Parathyroid adenoma (tissue), 2 donors: Measurements from ENCODE around the gene BUB1.

Experiments used
- H2AFZ ChIP-seq: fragments of 300-600 bp; sonication (generic); one replicate; pipeline ENCODE4 v1.7.0; 2017; ENCODE audit warnings: antibody characterized with exemption, mild to moderate bottlenecking
- H3K27ac ChIP-seq: fragments of 300-600 bp; sonication (generic); one replicate; pipeline ENCODE4 v1.7.0; 2017
- H3K27me3 ChIP-seq: fragments of 300-600 bp; sonication (generic); one replicate; pipeline ENCODE4 v1.7.0; 2017; ENCODE audit warnings: low read length; ENCODE audit not compliant: control insufficient read depth, insufficient read depth
- H3K36me3 ChIP-seq: fragments of 300-600 bp; sonication (generic); one replicate; pipeline ENCODE4 v1.7.0; 2017; ENCODE audit warnings: low read length; ENCODE audit not compliant: control insufficient read depth, insufficient read depth
- H3K4me1 ChIP-seq: fragments of 300-600 bp; sonication (generic); one replicate; pipeline ENCODE4 v1.7.0; 2017; ENCODE audit warnings: control low read depth
- H3K4me2 ChIP-seq: fragments of 300-600 bp; sonication (generic); one replicate; pipeline ENCODE4 v1.7.0; 2017; ENCODE audit warnings: low read length
- H3K4me3 ChIP-seq: fragments of 300-600 bp; sonication (generic); one replicate; pipeline ENCODE4 v1.7.0; 2017; ENCODE audit warnings: low read depth, low read length
- H3K79me2 ChIP-seq: fragments of 300-600 bp; sonication (generic); one replicate; pipeline ENCODE4 v1.7.0; 2017; ENCODE audit warnings: control low read depth
- H3K9ac ChIP-seq: fragments of 300-600 bp; sonication (generic); one replicate; pipeline ENCODE4 v1.7.0; 2017; ENCODE audit warnings: mild to moderate bottlenecking
- H3K9me3 ChIP-seq: fragments of 300-600 bp; sonication (generic); one replicate; pipeline ENCODE4 v1.7.0; 2017; ENCODE audit warnings: low read length; ENCODE audit not compliant: control insufficient read depth
- TF ChIP-seq, protein P1 (sequence below): fragments of 300-600 bp; sonication (generic); IDR thresholded peaks from one replicate; pipeline ENCODE4 v1.7.0; 2017; ENCODE audit warnings: antibody characterized with exemption, mild to moderate bottlenecking
- donor health status: primary hyperparathyroidism.

BUB1 gene

DNA sequence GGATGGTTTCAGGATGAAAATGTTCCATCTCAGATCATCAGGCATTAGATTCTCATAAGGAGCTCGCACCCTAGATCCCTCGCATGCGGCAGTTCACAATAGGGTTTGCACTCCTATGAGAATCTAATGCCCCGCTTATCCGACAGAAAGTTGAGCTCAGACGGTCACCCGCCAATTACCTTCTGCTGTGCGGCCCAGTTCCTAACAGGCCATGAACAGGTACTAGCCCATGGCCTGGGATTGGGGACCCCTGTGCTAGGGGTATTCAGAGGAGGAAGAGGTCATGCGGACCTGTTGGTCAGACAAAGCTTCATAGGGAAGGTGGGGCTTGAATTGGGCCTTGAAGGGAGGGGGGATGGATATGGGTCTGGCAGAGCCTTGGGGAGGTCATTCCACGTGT is 4.4 kb upstream of the BUB1 start:
- H3K36me3 ChIP-seq, result no peaks in the 10 kb centered on the region

DNA sequence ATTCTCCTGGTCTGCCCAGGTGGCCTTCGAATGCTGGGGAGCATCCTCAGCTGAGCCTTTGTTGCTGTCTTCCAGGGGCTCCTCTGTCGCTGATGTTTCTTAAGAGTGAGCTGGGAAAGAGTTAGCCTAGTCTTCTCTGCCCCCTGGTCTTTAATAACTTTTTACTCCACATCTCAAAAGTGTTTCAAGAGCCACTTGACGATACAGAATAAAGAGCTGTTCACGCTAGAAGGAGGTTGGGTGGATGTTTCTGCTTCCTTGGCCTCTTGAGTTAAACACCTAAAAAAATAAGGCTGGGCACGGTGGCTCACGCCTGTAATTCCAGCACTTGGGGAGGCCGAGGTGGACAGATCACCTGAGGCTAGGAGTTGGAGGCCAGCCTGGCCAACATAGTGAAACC is 2.8 kb upstream of the BUB1 start:
- Histone ChIP-seq H3K4me1 (peaks cover 6% of the 10 kb centered on the region), H3K4me2 (no peak overlapping the region), H3K36me3 (no peaks in the 10 kb centered on the region), H3K79me2 (no peaks in the 10 kb centered on the region), H3K27ac (no peak overlapping the region), H2AFZ (no peak overlapping the region), H3K4me3 (no peak overlapping the region), H3K9me3 (no peaks in the 10 kb centered on the region), H3K27me3 (no peaks in the 10 kb centered on the region), H3K9ac (no peak overlapping the region)
- TF ChIP-seq, protein P1, sequence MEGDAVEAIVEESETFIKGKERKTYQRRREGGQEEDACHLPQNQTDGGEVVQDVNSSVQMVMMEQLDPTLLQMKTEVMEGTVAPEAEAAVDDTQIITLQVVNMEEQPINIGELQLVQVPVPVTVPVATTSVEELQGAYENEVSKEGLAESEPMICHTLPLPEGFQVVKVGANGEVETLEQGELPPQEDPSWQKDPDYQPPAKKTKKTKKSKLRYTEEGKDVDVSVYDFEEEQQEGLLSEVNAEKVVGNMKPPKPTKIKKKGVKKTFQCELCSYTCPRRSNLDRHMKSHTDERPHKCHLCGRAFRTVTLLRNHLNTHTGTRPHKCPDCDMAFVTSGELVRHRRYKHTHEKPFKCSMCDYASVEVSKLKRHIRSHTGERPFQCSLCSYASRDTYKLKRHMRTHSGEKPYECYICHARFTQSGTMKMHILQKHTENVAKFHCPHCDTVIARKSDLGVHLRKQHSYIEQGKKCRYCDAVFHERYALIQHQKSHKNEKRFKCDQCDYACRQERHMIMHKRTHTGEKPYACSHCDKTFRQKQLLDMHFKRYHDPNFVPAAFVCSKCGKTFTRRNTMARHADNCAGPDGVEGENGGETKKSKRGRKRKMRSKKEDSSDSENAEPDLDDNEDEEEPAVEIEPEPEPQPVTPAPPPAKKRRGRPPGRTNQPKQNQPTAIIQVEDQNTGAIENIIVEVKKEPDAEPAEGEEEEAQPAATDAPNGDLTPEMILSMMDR, result no peak

More for the DNA sequence above, 4.4 kb upstream of the BUB1 start:
- TF ChIP-seq, protein P1, result no peak
- no peak overlapping the region for H3K4me2 ChIP-seq
- H3K4me1 ChIP-seq, result peaks cover 4% of the 10 kb centered on the region
- H3K79me2 ChIP-seq, result no peaks in the 10 kb centered on the region
- H3K27me3 ChIP-seq, result no peaks in the 10 kb centered on the region
- H2AFZ ChIP-seq, result no peak overlapping the region
- H3K27ac ChIP-seq, result no peak overlapping the region
- no peaks in the 10 kb centered on the region for H3K9me3 ChIP-seq
- no peak overlapping the region for H3K4me3 ChIP-seq
- H3K9ac ChIP-seq, result no peak overlapping the region

DNA sequence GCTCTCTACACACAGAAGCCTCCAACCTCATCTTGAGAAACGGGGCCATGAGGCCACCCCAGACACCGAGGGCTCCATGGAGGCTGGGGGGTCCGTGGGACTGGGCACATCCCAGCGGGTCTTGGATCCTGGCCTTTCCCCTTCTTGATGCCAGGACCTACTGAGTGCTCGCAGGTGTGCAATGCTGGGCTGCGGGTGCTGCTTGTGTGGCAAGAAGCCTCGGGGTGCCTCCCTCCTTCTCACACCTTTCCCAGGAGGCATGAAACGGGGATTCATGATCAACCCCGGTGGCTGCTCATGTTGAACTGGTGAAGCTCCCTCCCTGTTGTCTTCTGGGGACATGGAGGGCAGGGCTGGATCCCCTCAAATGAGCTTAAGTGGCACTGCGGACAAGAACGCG is 2.0 kb upstream of the BUB1 start:
- H3K36me3 ChIP-seq, result no peaks in the 10 kb centered on the region
- no peak overlapping the region for H2AFZ ChIP-seq
- peaks cover 6% of the 10 kb centered on the region for H3K4me1 ChIP-seq
- H3K9ac ChIP-seq, result no peak overlapping the region
- H3K4me2 ChIP-seq, result no peak overlapping the region
- H3K79me2 ChIP-seq, result no peaks in the 10 kb centered on the region
- H3K27me3 ChIP-seq, result no peaks in the 10 kb centered on the region
- no peak overlapping the region for H3K4me3 ChIP-seq
- H3K9me3 ChIP-seq, result no peaks in the 10 kb centered on the region
- TF ChIP-seq, protein P1, result no peak
- H3K27ac ChIP-seq, result no peak overlapping the region

DNA sequence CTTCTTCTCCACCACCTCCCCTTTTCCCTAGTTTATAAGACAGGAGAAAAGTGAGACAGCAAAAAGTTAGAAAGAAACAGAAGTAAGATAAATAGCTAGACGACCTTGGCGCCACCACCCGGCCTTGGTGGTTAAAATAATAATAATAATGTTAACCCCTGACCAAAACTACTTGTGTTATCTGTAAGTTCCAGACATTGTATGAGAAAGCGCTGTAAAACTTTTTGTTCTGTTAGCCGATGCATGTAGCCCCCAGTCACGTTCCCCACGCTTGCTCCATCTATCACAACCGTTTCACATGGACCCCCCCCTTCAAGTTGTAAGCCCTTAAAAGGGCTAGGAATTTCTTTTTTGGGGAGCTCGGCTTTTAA is 1.5 kb upstream of the BUB1 start:
- Histone ChIP-seq H3K36me3 (no peaks in the 10 kb centered on the region), H3K9me3 (no peaks in the 10 kb centered on the region), H3K9ac (no peak overlapping the region), H3K27ac (no peak overlapping the region), H3K4me1 (peaks cover 6% of the 10 kb centered on the region), H3K79me2 (no peaks in the 10 kb centered on the region), H3K27me3 (no peaks in the 10 kb centered on the region), H3K4me3 (no peak overlapping the region), H2AFZ (peak overlapping the region; percentile 89), H3K4me2 (peak overlapping the region; percentile 91)
- TF ChIP-seq, protein P1, result no peak

DNA sequence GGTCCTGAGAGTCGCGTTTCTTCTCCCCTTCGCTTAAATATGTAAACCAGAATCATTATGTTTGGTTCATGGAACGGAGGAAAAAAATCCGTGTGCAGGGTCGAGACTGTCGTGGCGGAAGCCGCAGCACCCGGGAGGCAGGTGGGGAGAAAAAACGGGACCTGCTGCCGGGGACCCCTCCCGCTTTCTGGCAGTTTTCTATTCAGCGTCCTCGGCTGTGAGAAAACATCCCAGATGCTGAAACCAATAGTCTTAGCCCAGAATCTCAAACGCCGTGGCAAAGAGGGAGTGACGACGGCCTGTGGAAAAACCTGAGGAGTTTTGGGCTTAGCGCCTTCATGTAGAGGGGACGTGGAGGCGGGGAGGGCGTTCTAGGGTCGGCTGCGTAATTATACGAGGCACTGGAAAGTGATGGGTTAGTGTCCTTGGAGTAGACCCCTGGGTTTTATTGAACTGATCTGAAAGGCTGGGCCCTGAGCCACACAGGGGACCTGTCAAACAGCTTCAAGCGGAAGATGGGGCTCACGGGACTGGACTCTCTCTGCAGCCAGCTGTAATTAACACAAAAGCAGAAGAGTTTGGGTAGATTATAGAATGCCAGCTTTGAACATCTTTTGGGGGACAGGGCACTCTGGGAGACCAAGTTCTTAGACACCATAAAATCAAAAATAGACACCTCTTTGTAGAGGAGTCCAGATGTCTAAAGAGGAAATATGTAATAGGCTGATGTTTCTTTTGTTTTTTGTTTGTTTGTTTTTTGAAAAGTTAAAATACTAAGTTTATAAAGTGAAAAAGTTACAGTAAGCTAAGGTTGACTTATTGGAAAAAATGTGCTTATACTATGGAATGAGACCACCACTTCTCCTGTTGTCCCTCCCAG is 834 bp upstream of the BUB1 start:
- Histone ChIP-seq H3K9me3 (no peaks in the 10 kb centered on the region), H3K4me1 (peaks cover 6% of the 10 kb centered on the region), H3K9ac (peak overlapping the region; percentile 25), H3K4me2 (peak overlapping the region; percentile 91), H3K27ac (peak overlapping the region; percentile 87), H3K4me3 (peak overlapping the region; percentile 96), H3K27me3 (no peaks in the 10 kb centered on the region), H3K36me3 (no peaks in the 10 kb centered on the region), H2AFZ (peak overlapping the region; percentile 89), H3K79me2 (no peaks in the 10 kb centered on the region)
- TF ChIP-seq, protein P1, result no peak
